Endothelial cell of umbilical vein (primary cell): ENCODE measurements around the gene NCEH1.

Source experiments
- CTCF ChIP-seq, 2 donors: IDR thresholded peaks; 1 replicate in 1 of 2; 2 replicates in 1 of 2; pipeline ENCODE4 v1.5.1; 2011; ENCODE audit warnings: low read length in 2 of 2, mild to moderate bottlenecking in 2 of 2, moderate library complexity in 2 of 2, control low read depth in 1 of 2, inconsistent platforms in 1 of 2, low read depth in 1 of 2; ENCODE audit not compliant: insufficient read depth in 1 of 2; ENCODE audit errors: extremely low read depth in 1 of 2
- POLR2AphosphoS5 ChIP-seq: IDR thresholded peaks from 2 replicates; pipeline ENCODE4 v1.6.1; 2012; ENCODE audit warnings: low read depth, mild to moderate bottlenecking, control low read depth, low read length, moderate library complexity; ENCODE audit not compliant: insufficient read depth

GRCh38 chr3:172654470-172654869 is 56.4 kb downstream of the NCEH1 start:
- no peak for TF ChIP-seq POLR2AphosphoS5
- no peak for TF ChIP-seq CTCF (IDR thresholded peaks at IDR 0.05; ENCODE audit: extremely low read depth in 1 of 2, insufficient read depth in 1 of 2, low read depth in 1 of 2, low read length in 2 of 2)
